Keratinocyte (primary cell): ENCODE data around the gene COL3A1. TPM values are rescaled to one million over a fixed set of nuclear protein-coding genes. Genes with fewer than 3 reads are reported as not detected.

Source experiments
- DNase-seq: peaks from one replicate; pipeline ENCODE4 v3.0.0-alpha.2; 2011; ENCODE audit warnings: low read depth, missing footprints, low spot score
- FAIRE-seq: peaks from 2 replicates; lab custom pipeline; 2011; peaks lifted over from hg19 to GRCh38; lab: Jason Lieb, UNC
- H2AFZ ChIP-seq: 2 replicates; pipeline ENCODE4 v1.6.0; 2012; ENCODE audit warnings: low read length, control low read depth, inconsistent platforms; ENCODE audit not compliant: control insufficient read depth
- H3K27ac ChIP-seq: 2 replicates; pipeline ENCODE4 v1.5.1; 2011; ENCODE audit warnings: low read length; ENCODE audit not compliant: control insufficient read depth, insufficient read depth
- H3K27me3 ChIP-seq: 3 replicates; pipeline ENCODE4 v1.6.0; 2011; ENCODE audit warnings: low read length; ENCODE audit not compliant: control insufficient read depth, insufficient read depth; ENCODE audit errors: extremely low read depth
- H3K36me3 ChIP-seq, 2 experiments: 2 replicates in 1 of 2; 3 replicates in 1 of 2; pipeline ENCODE4 v1.5.1; 2011; ENCODE audit warnings: low read length in 2 of 2, mild to moderate bottlenecking in 1 of 2; ENCODE audit not compliant: control insufficient read depth in 2 of 2, insufficient read depth in 2 of 2; ENCODE audit errors: extremely low read depth in 1 of 2
- H3K4me1 ChIP-seq: 3 replicates; pipeline ENCODE4 v1.5.1; 2011; ENCODE audit warnings: low read length; ENCODE audit not compliant: control insufficient read depth, insufficient read depth; ENCODE audit errors: extremely low read depth
- H3K4me2 ChIP-seq: 3 replicates; pipeline ENCODE4 v1.6.0; 2011; ENCODE audit warnings: low read depth, low read length; ENCODE audit not compliant: control insufficient read depth, insufficient read depth; ENCODE audit errors: extremely low read depth
- H3K4me3 ChIP-seq, 3 experiments: fragments of 200-600 bp in 1 of 3; sonication (generic) in 1 of 3; 2 replicates in 2 of 3; 3 replicates in 1 of 3; pipeline ENCODE4 v1.5.1; 2011 to 2016; ENCODE audit warnings: low read length in 3 of 3, mild to moderate bottlenecking in 3 of 3, control low read depth in 2 of 3, inconsistent platforms in 1 of 3, low read depth in 1 of 3, mixed read lengths in 1 of 3, mixed run types in 1 of 3, moderate library complexity in 1 of 3; ENCODE audit not compliant: control insufficient read depth in 2 of 3, insufficient read depth in 2 of 3; ENCODE audit errors: extremely low read depth in 1 of 3
- H3K79me2 ChIP-seq: 2 replicates; pipeline ENCODE4 v1.6.0; 2012; ENCODE audit warnings: low read length; ENCODE audit not compliant: control insufficient read depth, insufficient read depth
- H3K9ac ChIP-seq: 3 replicates; pipeline ENCODE4 v1.6.0; 2011; ENCODE audit warnings: low read length; ENCODE audit not compliant: control insufficient read depth, insufficient read depth; ENCODE audit errors: extremely low read depth
- H3K9me1 ChIP-seq: 3 replicates; pipeline ENCODE4 v1.6.0; 2011; ENCODE audit warnings: low read length; ENCODE audit not compliant: control insufficient read depth, insufficient read depth; ENCODE audit errors: extremely low read depth
- H3K9me3 ChIP-seq: 2 replicates; pipeline ENCODE4 v1.5.1; 2012; ENCODE audit warnings: low read depth, low read length; ENCODE audit not compliant: control insufficient read depth
- H4K20me1 ChIP-seq: 3 replicates; pipeline ENCODE4 v1.6.0; 2011; ENCODE audit warnings: low read length; ENCODE audit not compliant: control insufficient read depth, insufficient read depth; ENCODE audit errors: extremely low read depth
- EZH2 ChIP-seq: IDR thresholded peaks from one replicate; pipeline ENCODE4 v1.6.1; 2012; ENCODE audit warnings: inconsistent platforms, mild to moderate bottlenecking, low read length, moderate library complexity
- dilution Hi-C: fragments of 300-500 bp; cut with MboI; formaldehyde crosslinking; loops from one replicate; pipeline ENCODE4 v1.7.0; 2020; ENCODE audit warnings: low sequenced_read_pairs; ENCODE audit not compliant: extremely low pct_ligation_motif_present
- polyA plus RNA-seq, 5 experiments: library from polyadenylated mRNA; depleted of rRNA in 3 of 5; stranded (reverse) in 3 of 5; stranded (forward) in 1 of 5; unstranded in 1 of 5; fragments of >200 nt; gene quantifications; 1 replicate in 1 of 5; 2 replicates in 3 of 5; 3 replicates in 1 of 5; pipeline versions ENCODE4 v1.2.1 to v1.2.3, GENCODE V29; 2011 to 2012; ENCODE audit warnings: missing spikeins in 2 of 5, low read depth in 1 of 5, low replicate concordance in 1 of 5
- TF ChIP-seq, protein P1 (sequence below), 3 experiments: IDR thresholded peaks in 1 of 3; conservative IDR thresholded peaks in 1 of 3; optimal IDR thresholded peaks in 1 of 3; 2 replicates in 2 of 3; 3 replicates in 1 of 3; pipeline versions ENCODE3 to v1.5.1; 2011; ENCODE audit warnings: low read length in 3 of 3, mild to moderate bottlenecking in 3 of 3, moderate library complexity in 2 of 3, control low read depth in 1 of 3, inconsistent platforms in 1 of 3; ENCODE audit not compliant: insufficient read depth in 2 of 3; ENCODE audit errors: extremely low read depth in 1 of 3

COL3A1 gene
- polyA plus RNA-seq, 1 donor (not counting 4 experiments of a cell fraction or from before 2014, with no cell fraction given): 0.01 TPM

DNA sequence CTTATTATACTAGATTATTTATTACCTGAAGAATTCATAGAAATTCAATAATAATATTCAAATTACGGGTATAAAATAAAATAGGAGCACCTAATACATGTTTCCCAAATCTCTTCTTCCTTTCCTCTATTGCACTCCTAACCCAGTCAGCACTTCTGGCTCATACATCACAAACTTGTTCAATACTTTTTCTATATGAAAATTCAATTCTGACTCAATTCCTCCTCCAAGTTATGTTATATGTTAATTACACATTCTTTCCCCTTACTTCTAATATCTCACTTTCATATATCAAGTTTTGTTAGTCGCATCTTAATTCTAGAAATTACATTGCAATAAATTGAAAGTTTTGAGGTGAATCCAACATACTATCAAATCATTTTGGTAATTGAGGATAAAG, 17.9 kb upstream of the COL3A1 start:
- no peak overlapping the region for H3K27ac ChIP-seq
- TF ChIP-seq, protein P1, sequence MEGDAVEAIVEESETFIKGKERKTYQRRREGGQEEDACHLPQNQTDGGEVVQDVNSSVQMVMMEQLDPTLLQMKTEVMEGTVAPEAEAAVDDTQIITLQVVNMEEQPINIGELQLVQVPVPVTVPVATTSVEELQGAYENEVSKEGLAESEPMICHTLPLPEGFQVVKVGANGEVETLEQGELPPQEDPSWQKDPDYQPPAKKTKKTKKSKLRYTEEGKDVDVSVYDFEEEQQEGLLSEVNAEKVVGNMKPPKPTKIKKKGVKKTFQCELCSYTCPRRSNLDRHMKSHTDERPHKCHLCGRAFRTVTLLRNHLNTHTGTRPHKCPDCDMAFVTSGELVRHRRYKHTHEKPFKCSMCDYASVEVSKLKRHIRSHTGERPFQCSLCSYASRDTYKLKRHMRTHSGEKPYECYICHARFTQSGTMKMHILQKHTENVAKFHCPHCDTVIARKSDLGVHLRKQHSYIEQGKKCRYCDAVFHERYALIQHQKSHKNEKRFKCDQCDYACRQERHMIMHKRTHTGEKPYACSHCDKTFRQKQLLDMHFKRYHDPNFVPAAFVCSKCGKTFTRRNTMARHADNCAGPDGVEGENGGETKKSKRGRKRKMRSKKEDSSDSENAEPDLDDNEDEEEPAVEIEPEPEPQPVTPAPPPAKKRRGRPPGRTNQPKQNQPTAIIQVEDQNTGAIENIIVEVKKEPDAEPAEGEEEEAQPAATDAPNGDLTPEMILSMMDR (optimal IDR thresholded peaks at IDR 0.05 in 1 of 3, IDR thresholded peaks at IDR 0.05 in 1 of 3, conservative IDR thresholded peaks at IDR 0.05 in 1 of 3; ENCODE audit: extremely low read depth in 1 of 3, insufficient read depth in 2 of 3, low read length in 3 of 3): no peak
- TF ChIP-seq EZH2: no peak

DNA sequence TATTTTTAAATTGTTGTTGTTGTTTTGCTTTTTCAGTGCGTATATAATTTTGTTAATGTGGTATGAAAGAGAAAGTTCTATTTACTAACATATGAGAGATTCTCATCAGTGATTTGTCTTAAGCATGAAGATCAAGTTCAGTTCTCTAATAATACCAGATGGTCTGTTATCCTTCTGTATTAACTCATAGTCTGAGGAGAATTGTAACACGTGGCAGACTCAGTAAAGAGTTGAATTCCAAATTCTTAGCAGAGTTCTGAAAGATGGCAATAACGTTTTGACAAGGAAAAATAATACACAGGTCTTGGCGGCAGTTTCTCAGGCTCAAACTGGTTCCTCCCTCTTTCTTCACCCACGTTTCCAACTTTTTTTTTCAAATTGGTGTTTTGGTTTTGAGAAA, 17.2 kb upstream of the COL3A1 start:
- Histone ChIP-seq H3K9ac (no peak overlapping the region), H4K20me1 (no peaks in the 10 kb centered on the region), H3K4me2 (no peak overlapping the region), H3K4me1 (no peaks in the 10 kb centered on the region), H3K79me2 (no peaks in the 10 kb centered on the region), H3K36me3 (no peaks in the 10 kb centered on the region), H3K27ac (no peak overlapping the region), H3K9me1 (no peaks in the 10 kb centered on the region), H3K4me3 (no peak overlapping the region), H3K9me3 (no peaks in the 10 kb centered on the region), H2AFZ (no peak overlapping the region), H3K27me3 (no peaks in the 10 kb centered on the region)
- TF ChIP-seq, protein P1 (optimal IDR thresholded peaks at IDR 0.05 in 1 of 3, IDR thresholded peaks at IDR 0.05 in 1 of 3, conservative IDR thresholded peaks at IDR 0.05 in 1 of 3; ENCODE audit: extremely low read depth in 1 of 3, insufficient read depth in 2 of 3, low read length in 3 of 3): no peak
- TF ChIP-seq EZH2: no peak
- dilution Hi-C loops: no loop called here
- no peak for DNase-seq
- no peak for FAIRE-seq

More for the DNA sequence above, 17.9 kb upstream of the COL3A1 start:
- no peak overlapping the region for H2AFZ ChIP-seq
- H3K4me2 ChIP-seq: no peak overlapping the region
- no peaks in the 10 kb centered on the region for H3K79me2 ChIP-seq
- H3K9ac ChIP-seq: no peak overlapping the region
- H3K9me3 ChIP-seq: no peaks in the 10 kb centered on the region
- H3K9me1 ChIP-seq: no peaks in the 10 kb centered on the region
- FAIRE-seq (no peak), DNase-seq (no peak)
- dilution Hi-C loops: no loop called here
- no peak overlapping the region for H3K4me3 ChIP-seq
- no peaks in the 10 kb centered on the region for H3K36me3 ChIP-seq
- no peaks in the 10 kb centered on the region for H3K4me1 ChIP-seq
- no peaks in the 10 kb centered on the region for H4K20me1 ChIP-seq
- no peaks in the 10 kb centered on the region for H3K27me3 ChIP-seq
